ENCODE measurements around the gene CD6. TPM values are rescaled to one million over a fixed set of nuclear protein-coding genes. Genes with fewer than 3 reads are reported as not detected.

The CD6 gene
- total and polyA plus RNA-seq, 10 donors: 10.9 to 47.6 (median 21.2) TPM

- peaks cover 15 to 95% (median 66%) of the 10 kb centered on the region in 6 donors for H3K4me1 ChIP-seq
- no peaks in the 10 kb centered on the region for H3K9me3 ChIP-seq
- TF ChIP-seq CTCF (IDR thresholded peaks at IDR 0.05 in 8 of 11, conservative IDR thresholded peaks at IDR 0.05 in 3 of 11): no peak
- TF ChIP-seq POLR2A (IDR thresholded peaks at IDR 0.05): no peak
- TF ChIP-seq POLR2AphosphoS5 (IDR thresholded peaks at IDR 0.05): no peak
- peaks cover 0 to 40% (median 15%) of the 10 kb centered on the region in 6 donors for H3K36me3 ChIP-seq
- peaks cover 0 to 6% (median 0%) of the 10 kb centered on the region in 7 donors for H3K27me3 ChIP-seq (replicated peaks in 1 of 7)
- H3K4me3 ChIP-seq: peak overlapping the region; percentile 41 to 88 (median 66)
- DNase-seq: peak; percentile 78
- intact Hi-C loops (cut with DNase I; ENCODE audit: low total_unique reads): no loop called here
- WGBS, 5 donors: 49 to 77% (median 75%) methylated on average over 6 of the region's 6 CpGs
- H3K27ac ChIP-seq: peak overlapping the region in 4 of 8 donors; percentile 93 to 98 (median 94)
Measured at GRCh38 chr11:60950024-60950423, 21.5 kb upstream of the CD6 start.

GRCh38 chr11:60950933-60951605 lies 20.4 kb upstream of the CD6 start:
- peak; percentile 91 for DNase-seq
- TF ChIP-seq CTCF (IDR thresholded peaks at IDR 0.05 in 8 of 11, conservative IDR thresholded peaks at IDR 0.05 in 3 of 11) (no peak), POLR2AphosphoS5 (IDR thresholded peaks at IDR 0.05) (peak in 2 of 3 donors; percentile 44 to 48), POLR2A (IDR thresholded peaks at IDR 0.05) (no peak)
- intact Hi-C loops (cut with DNase I; ENCODE audit: low total_unique reads): no loop called here
- H3K9me3 ChIP-seq: no peaks in the 10 kb centered on the region
- peak overlapping the region; percentile 41 to 88 (median 66) for H3K4me3 ChIP-seq
- peaks cover 0 to 29% (median 10%) of the 10 kb centered on the region in 6 donors for H3K36me3 ChIP-seq
- peaks cover 0 to 6% (median 0%) of the 10 kb centered on the region in 7 donors for H3K27me3 ChIP-seq (replicated peaks in 1 of 7)
- peak overlapping the region in 7 of 8 donors; percentile 90 to 98 (median 93) for H3K27ac ChIP-seq
- WGBS, 5 donors: 4 to 16% (median 9%) methylated on average over 36 to 86 of the region's 86 CpGs
- H3K4me1 ChIP-seq: peaks cover 15 to 95% (median 69%) of the 10 kb centered on the region in 6 donors

GRCh38 chr11:60951606-60951903 lies 19.9 kb upstream of the CD6 start:
- WGBS, 5 donors: 3 to 6% (median 5%) methylated on average over 6 to 8 of the region's 8 CpGs
- TF ChIP-seq POLR2A (IDR thresholded peaks at IDR 0.05) (no peak), POLR2AphosphoS5 (IDR thresholded peaks at IDR 0.05) (no peak), CTCF (IDR thresholded peaks at IDR 0.05 in 8 of 11, conservative IDR thresholded peaks at IDR 0.05 in 3 of 11) (no peak)
- Histone ChIP-seq H3K4me1 (peaks cover 15 to 93% (median 67%) of the 10 kb centered on the region in 6 donors), H3K27me3 (replicated peaks in 1 of 7) (peaks cover 0 to 6% (median 0%) of the 10 kb centered on the region in 7 donors), H3K4me3 (peak overlapping the region; percentile 41 to 88 (median 66)), H3K27ac (peak overlapping the region; percentile 84 to 98 (median 92)), H3K9me3 (no peaks in the 10 kb centered on the region), H3K36me3 (peaks cover 0 to 24% (median 6%) of the 10 kb centered on the region in 6 donors)
- intact Hi-C loops (cut with DNase I; ENCODE audit: low total_unique reads): no loop called here
- no peak for DNase-seq
